ENCODE data around the gene PDIA6.

DNA sequence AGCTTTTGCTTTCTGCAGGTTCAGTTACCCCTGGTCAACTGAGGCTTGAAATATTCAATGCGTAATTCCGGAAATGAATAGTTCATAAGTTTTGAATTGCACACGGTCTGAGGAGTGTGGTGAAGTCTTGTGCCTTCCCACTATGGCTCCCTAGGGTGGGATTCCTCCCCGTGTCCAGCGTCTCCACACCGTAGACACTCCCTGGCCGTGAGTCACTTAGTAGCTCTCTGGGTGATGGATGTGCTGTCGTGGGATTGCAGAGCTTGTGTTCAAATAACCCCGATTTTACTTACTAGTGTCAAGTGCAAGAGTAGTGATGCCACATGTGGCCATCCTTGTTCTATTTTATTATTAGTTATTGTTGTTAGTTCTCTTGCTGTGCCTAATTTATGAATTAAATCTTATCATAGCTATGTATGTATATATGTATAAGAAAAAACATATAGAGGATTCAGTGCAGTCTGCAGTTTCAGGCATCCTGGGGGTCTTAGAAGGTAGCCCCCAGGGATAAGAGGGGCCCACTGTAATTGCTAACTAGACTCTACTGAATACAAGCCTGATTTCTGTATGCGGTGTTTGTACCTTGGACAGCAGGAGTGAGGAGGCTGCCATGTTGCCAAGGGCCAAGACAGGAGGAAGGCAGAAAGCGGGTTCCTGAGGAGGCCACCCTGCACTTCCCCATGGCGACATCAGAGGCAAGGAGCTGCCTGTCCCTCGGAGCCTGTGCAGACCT, 47.7 kb upstream of the PDIA6 start:
- no peak for TF ChIP-seq CTCF (IDR thresholded peaks at IDR 0.05)
- no peak for TF ChIP-seq POLR2A (IDR thresholded peaks at IDR 0.05)
